Stomach (tissue), 4 donors: Measurements from ENCODE around the gene MRPL54.

ENCODE experiments used
- CTCF ChIP-seq, 7 experiments: fragments of 450-650 bp in 4 of 7; fragments of 200-600 bp in 3 of 7; sonication (generic) in 3 of 7; IDR thresholded peaks; one replicate each; pipeline ENCODE4 v1.5.1; 2016 to 2019; ENCODE audit warnings: antibody characterized with exemption in 7 of 7, control low read depth in 2 of 7, mild to moderate bottlenecking in 1 of 7
- POLR2A ChIP-seq, 4 donors: fragments of 450-650 bp; IDR thresholded peaks; one replicate each; pipeline ENCODE4 v1.6.1; 2016; ENCODE audit warnings: antibody characterized with exemption in 4 of 4, control low read depth in 2 of 4, mild to moderate bottlenecking in 1 of 4, moderate library complexity in 1 of 4
- POLR2AphosphoS5 ChIP-seq, 3 donors: sonication (generic); formaldehyde crosslinking; IDR thresholded peaks; one replicate each; pipeline ENCODE4 v1.6.1; 2016; ENCODE audit warnings: antibody characterized with exemption in 3 of 3

GRCh38 chr19:3769494-3769893 is 7.0 kb downstream of the MRPL54 start:
- TF ChIP-seq CTCF (IDR thresholded peaks at IDR 0.05) (no peak), POLR2AphosphoS5 (IDR thresholded peaks at IDR 0.05) (no peak), POLR2A (IDR thresholded peaks at IDR 0.05) (no peak)
